NOMO-1 treated with DMSO at 0.1 percent for 48 hours (cell line): Measurements from ENCODE around the gene EXOC3L4.

Experiments used
- DNase-seq: peaks from one replicate; lab custom pipeline; 2025; ENCODE audit not compliant: unreplicated experiment; lab: John Stamatoyannopoulos, UW

The EXOC3L4 gene

GRCh38 chr14:103130017-103130764 is 35.7 kb downstream of the EXOC3L4 start:
- DNase-seq: no peak

- DNase-seq: no peak
Measured at GRCh38 chr14:103130965-103131364, 36.4 kb downstream of the EXOC3L4 start.

GRCh38 chr14:103131580-103131979 is 37.1 kb downstream of the EXOC3L4 start:
- no peak for DNase-seq

- DNase-seq: no peak
Measured at GRCh38 chr14:103132381-103133209, 38.1 kb downstream of the EXOC3L4 start.

GRCh38 chr14:103133210-103134140 is 39.0 kb downstream of the EXOC3L4 start:
- no peak for DNase-seq

GRCh38 chr14:103134405-103134804 is 39.9 kb downstream of the EXOC3L4 start:
- DNase-seq: no peak

- DNase-seq: no peak
Measured at GRCh38 chr14:103134919-103135318, 40.4 kb downstream of the EXOC3L4 start.

GRCh38 chr14:103135333-103136260 is 41.1 kb downstream of the EXOC3L4 start:
- DNase-seq: no peak

GRCh38 chr14:103136388-103137271 is 42.1 kb downstream of the EXOC3L4 start:
- DNase-seq: no peak

GRCh38 chr14:103137689-103138300 is 43.3 kb downstream of the EXOC3L4 start:
- DNase-seq: no peak

- DNase-seq: no peak
Measured at GRCh38 chr14:103138301-103139131, 44.0 kb downstream of the EXOC3L4 start.

GRCh38 chr14:103139132-103140025 is 44.9 kb downstream of the EXOC3L4 start:
- DNase-seq: no peak

- no peak for DNase-seq
Measured at GRCh38 chr14:103140316-103141109, 46.0 kb downstream of the EXOC3L4 start.

GRCh38 chr14:103141117-103141796 is 46.7 kb downstream of the EXOC3L4 start:
- peak; percentile 29 for DNase-seq

- no peak for DNase-seq
Measured at GRCh38 chr14:103142026-103142425, 47.5 kb downstream of the EXOC3L4 start.
